Activated T-cell treated with anti-CD3 and anti-CD28 coated beads, Interleukin-2, amount 50 U/mL, for 72 hours (primary cell): ENCODE data around the gene KRTAP4-7. TPM values are rescaled to one million over a fixed set of nuclear protein-coding genes. Genes with fewer than 3 reads are reported as not detected.
"Not testable (repeated sequence)": the region's sequence is repeated elsewhere in the genome, so short reads cannot be mapped to it uniquely, and the experiment has no call there.

Experiments
- ATAC-seq, 2 donors: fragments of 150-1000 bp; cut with Tn5 transposase; replicated peaks in 1 of 2; 2 replicates each; pipeline ENCODE4 v1.10.0; 2021; ENCODE audit warnings: moderate library complexity in 2 of 2, mild to moderate bottlenecking in 1 of 2
- DNase-seq, 2 donors: peaks; one replicate each; pipeline ENCODE4 v3.0.0; 2021 to 2022; ENCODE audit warnings: mixed read lengths in 1 of 2
- H3K27ac Mint-ChIP-seq: one replicate; pipeline ENCODE4 v1.8.0; 2022; ENCODE audit warnings: mild to moderate bottlenecking, moderate library complexity, mixed read lengths
- H3K27me3 Mint-ChIP-seq: one replicate; pipeline ENCODE4 v1.8.0; 2022; ENCODE audit warnings: low read depth, mixed read lengths
- H3K36me3 Mint-ChIP-seq, 2 donors: one replicate each; pipeline ENCODE4 v1.8.0; 2022; ENCODE audit warnings: mixed read lengths in 2 of 2, mild to moderate bottlenecking in 1 of 2; ENCODE audit not compliant: insufficient read depth in 2 of 2
- H3K4me1 Mint-ChIP-seq: one replicate; pipeline ENCODE4 v1.8.0; 2022; ENCODE audit warnings: low read depth, mixed read lengths
- H3K4me3 Mint-ChIP-seq, 2 donors: one replicate each; pipeline ENCODE4 v1.8.0; 2022; ENCODE audit warnings: mild to moderate bottlenecking in 2 of 2, mixed read lengths in 2 of 2, moderate library complexity in 2 of 2
- H3K9me3 Mint-ChIP-seq, 2 donors: one replicate each; pipeline ENCODE4 v1.8.0; 2022; ENCODE audit warnings: mixed read lengths in 2 of 2
- total RNA-seq, 2 donors: library from RNA; stranded (reverse); gene quantifications; one replicate each; pipeline ENCODE4 v1.2.3, GENCODE V29; 2022

Gene KRTAP4-7
- total RNA-seq, 2 donors from 2014 or later, result not detected

GRCh38 chr17:41057547-41057946 lies 26.4 kb upstream of the KRTAP4-7 start:
- Mint-ChIP-seq H3K27ac (no peak overlapping the region), H3K4me1 (no peaks in the 10 kb centered on the region), H3K9me3 (no peaks in the 10 kb centered on the region), H3K4me3 (no peak overlapping the region), H3K36me3 (no peaks in the 10 kb centered on the region), H3K27me3 (peaks cover 41% of the 10 kb centered on the region)
- DNase-seq, result no peak
- no peak for ATAC-seq

- DNase-seq (no peak), ATAC-seq (no peak)
- no peak overlapping the region for H3K27ac Mint-ChIP-seq
- H3K9me3 Mint-ChIP-seq, result no peaks in the 10 kb centered on the region
- H3K27me3 Mint-ChIP-seq, result peaks cover 41% of the 10 kb centered on the region
- no peak overlapping the region for H3K4me3 Mint-ChIP-seq
- H3K36me3 Mint-ChIP-seq, result no peaks in the 10 kb centered on the region
- H3K4me1 Mint-ChIP-seq, result no peaks in the 10 kb centered on the region
Measured at GRCh38 chr17:41058741-41059140, 25.2 kb upstream of the KRTAP4-7 start.

DNA sequence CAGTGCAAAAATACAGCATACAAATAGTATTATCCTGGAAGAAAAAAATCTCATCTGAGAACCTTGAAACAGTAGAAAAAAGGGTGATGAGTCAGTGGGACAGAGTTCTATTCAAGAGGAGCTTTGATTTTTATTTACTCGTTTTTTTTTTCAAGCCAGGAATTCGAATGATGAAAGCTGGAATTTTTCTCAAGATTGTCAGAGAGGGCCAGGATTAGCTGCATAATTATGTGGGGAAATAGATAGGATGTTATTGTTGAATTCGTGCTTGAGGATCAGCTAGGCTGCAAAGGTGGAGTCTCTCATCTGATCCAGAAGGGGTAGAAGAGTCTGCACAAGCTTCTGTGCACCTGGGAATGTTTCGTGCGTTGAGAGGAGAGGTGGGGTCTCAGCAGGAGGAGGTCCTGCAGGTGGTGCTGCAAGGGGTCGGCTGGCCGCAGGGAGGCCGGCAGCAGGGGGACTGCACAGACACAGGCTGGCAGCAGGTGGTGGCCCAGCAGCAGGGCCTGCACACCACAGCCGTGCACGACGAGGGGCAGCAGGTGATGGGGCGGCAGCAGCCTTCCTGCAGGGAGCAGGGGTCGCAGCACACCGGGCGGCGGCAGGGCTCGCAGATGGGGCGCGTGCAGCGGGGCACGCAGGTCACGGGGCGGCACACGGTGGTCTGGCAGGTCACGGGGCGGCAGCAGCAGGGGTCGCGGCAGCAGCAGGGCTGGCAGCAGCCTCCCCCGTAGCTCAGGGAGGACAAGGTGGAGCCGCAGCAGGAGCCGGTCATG lies 24.5 kb upstream of the KRTAP4-7 start:
- not testable (repeated sequence) for H3K36me3 Mint-ChIP-seq, H3K9me3 Mint-ChIP-seq, DNase-seq, H3K4me1 Mint-ChIP-seq, H3K27ac Mint-ChIP-seq, ATAC-seq, H3K4me3 Mint-ChIP-seq
- H3K27me3 Mint-ChIP-seq, result peaks cover 41% of the 10 kb centered on the region

GRCh38 chr17:41060052-41060604 lies 23.8 kb upstream of the KRTAP4-7 start, which contains the start of gene KRTAP2-3:
KRTAP2-3 (minus strand) TSS chr17:41060114; CDS start chr17:41060050, 64 bp downstream.
- H3K4me3 Mint-ChIP-seq, result no peak within 1 kb of the TSS
- no peaks in the 10 kb centered on the region for H3K9me3 Mint-ChIP-seq
- no peaks in the 10 kb centered on the region for H3K4me1 Mint-ChIP-seq
- DNase-seq (no peak), ATAC-seq (no peak)
- peaks cover 41% of the 10 kb centered on the region for H3K27me3 Mint-ChIP-seq
- H3K27ac Mint-ChIP-seq, result no peak within 1 kb of the TSS
- no peaks in the 10 kb centered on the region for H3K36me3 Mint-ChIP-seq

GRCh38 chr17:41061964-41062363 lies 22.0 kb upstream of the KRTAP4-7 start:
- H3K27ac Mint-ChIP-seq, result no peak overlapping the region
- peaks cover 41% of the 10 kb centered on the region for H3K27me3 Mint-ChIP-seq
- H3K36me3 Mint-ChIP-seq, result no peaks in the 10 kb centered on the region
- DNase-seq (no peak), ATAC-seq (no peak)
- H3K9me3 Mint-ChIP-seq, result no peaks in the 10 kb centered on the region
- H3K4me3 Mint-ChIP-seq, result no peak overlapping the region
- H3K4me1 Mint-ChIP-seq, result no peaks in the 10 kb centered on the region

DNA sequence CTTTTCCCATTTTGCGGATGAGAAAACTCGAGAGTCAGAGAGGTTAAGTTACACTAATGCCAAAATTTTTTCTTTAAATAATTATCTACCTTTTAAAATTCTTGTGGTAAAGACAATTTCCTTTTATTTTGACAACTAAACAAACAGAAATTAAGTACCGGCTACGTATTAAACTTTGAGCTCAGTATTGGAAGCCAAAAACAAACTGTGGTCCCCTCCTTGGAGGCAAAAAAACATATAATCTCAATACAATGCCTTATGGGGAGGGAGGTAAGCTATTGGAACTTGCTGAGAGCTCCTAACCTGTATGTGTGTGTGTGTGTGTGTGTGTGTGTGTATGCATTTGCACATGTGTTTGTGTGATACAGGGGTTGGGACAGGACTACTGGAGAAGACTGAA lies 20.5 kb upstream of the KRTAP4-7 start:
- Mint-ChIP-seq H3K9me3 (no peaks in the 10 kb centered on the region), H3K36me3 (no peaks in the 10 kb centered on the region), H3K27ac (no peak overlapping the region), H3K27me3 (peaks cover 30% of the 10 kb centered on the region), H3K4me1 (no peaks in the 10 kb centered on the region), H3K4me3 (no peak overlapping the region)
- ATAC-seq, result no peak
- DNase-seq, result no peak

DNA sequence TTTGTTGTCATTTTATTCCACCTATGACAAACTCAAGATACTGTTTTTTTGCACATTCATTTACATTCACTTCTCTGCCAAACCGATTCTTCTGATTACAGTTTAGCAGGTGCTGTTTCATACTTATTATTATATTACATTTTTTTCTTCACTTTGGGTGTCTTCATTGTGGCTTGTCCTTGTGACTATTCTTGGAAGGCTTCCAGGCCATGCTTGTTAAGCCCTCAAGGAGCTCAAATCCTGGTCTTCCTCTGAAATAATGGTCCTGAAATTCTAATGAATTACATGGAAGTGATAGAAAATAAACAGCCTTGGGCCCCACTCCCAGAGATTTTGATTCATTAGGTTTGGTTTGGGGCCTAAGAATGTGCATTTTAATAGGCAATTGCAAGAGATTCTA lies 19.6 kb upstream of the KRTAP4-7 start:
- Mint-ChIP-seq H3K4me3 (no peak overlapping the region), H3K27me3 (peaks cover 21% of the 10 kb centered on the region), H3K27ac (no peak overlapping the region), H3K9me3 (no peaks in the 10 kb centered on the region), H3K4me1 (no peaks in the 10 kb centered on the region), H3K36me3 (no peaks in the 10 kb centered on the region)
- ATAC-seq, result no peak
- DNase-seq, result no peak

DNA sequence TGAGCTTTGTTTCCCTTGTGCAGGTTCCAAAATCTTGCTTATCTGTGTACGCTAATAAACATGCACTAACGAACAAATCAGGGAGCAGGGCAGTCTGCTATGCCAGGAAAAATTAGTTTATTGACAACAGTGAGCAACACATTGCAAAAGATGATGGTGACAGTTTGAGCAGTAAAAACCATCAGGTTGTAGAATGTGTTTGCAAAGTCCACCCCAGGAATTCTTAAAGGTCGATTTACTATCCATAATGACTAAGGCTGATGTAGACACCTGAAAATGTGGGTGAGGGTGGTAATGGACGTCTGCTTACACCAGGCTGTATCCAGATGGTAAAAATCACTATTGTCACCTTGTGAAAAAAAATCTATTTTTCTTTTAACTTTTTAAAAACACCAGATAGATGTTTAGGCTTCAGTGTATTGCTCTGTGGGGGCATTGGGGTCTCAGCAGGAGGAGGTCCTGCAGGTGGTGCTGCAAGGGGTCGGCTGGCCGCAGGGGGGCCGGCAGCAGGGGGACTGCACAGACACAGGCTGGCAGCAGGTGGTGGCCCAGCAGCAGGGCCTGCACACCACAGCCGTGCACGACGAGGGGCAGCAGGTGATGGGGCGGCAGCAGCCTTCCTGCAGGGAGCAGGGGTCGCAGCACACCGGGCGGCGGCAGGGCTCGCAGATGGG lies 18.8 kb upstream of the KRTAP4-7 start:
- H3K4me1 Mint-ChIP-seq, DNase-seq, H3K27ac Mint-ChIP-seq, ATAC-seq, H3K4me3 Mint-ChIP-seq, H3K9me3 Mint-ChIP-seq, H3K36me3 Mint-ChIP-seq: not testable (repeated sequence)
- peaks cover 15% of the 10 kb centered on the region for H3K27me3 Mint-ChIP-seq

DNA sequence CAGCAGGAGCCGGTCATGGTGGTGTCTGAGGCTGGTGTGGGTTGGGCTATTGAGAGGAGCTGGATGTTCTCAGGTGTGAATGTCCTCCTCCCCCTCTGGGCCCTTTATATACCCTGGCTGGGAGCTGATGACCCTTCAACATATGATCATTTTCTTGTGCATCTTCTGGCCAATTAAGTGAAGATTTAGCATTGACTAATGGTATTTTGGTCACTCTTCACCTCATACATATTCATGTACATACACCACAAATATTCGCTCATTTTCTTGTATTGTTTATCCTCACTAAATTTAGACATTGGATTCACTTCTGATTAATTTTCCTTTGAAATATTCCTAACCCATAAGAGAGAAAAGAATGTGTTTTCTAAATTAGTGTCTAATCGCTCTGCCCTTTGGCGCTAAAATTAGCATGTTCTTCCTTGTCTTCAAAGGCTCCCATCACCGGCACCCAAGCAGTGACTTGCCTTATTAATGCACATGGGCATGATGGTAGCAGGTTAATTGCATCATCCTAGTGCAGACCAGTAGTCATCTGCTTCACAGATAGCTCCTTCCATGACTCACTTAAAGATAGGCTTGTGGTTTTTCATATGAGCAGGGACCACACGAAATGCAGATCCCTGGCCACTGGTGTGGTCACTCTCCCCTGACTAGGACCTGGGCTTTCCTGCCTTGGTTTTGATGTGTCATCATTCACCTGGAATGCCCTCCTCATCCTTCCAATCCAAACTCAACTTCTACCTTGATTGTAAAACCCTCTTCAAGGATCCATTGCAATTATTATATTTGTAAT lies 17.9 kb upstream of the KRTAP4-7 start, which contains the start of gene KRTAP2-4:
TSS of gene KRTAP2-4 (minus strand) at position 51 of the 796 bp plus-strand sequence. CDS start at position 17, 34 bp downstream.
- Mint-ChIP-seq H3K4me1 (no peaks in the 10 kb centered on the region), H3K4me3 (no peak within 1 kb of the TSS), H3K27ac (no peak within 1 kb of the TSS), H3K9me3 (no peaks in the 10 kb centered on the region), H3K36me3 (no peaks in the 10 kb centered on the region), H3K27me3 (peaks cover 8% of the 10 kb centered on the region)
- ATAC-seq (peak in 1 of 2 donors; percentile 52), DNase-seq (no peak)

- Mint-ChIP-seq H3K4me3 (no peak overlapping the region), H3K27me3 (no peaks in the 10 kb centered on the region), H3K36me3 (no peaks in the 10 kb centered on the region), H3K9me3 (no peaks in the 10 kb centered on the region), H3K27ac (no peak overlapping the region), H3K4me1 (no peaks in the 10 kb centered on the region)
- no peak for DNase-seq
- ATAC-seq, result no peak
Measured at GRCh38 chr17:41067281-41067680, 16.7 kb upstream of the KRTAP4-7 start.

- DNase-seq, result no peak
- Mint-ChIP-seq H3K27ac (no peak overlapping the region), H3K4me1 (no peaks in the 10 kb centered on the region), H3K4me3 (no peak overlapping the region), H3K9me3 (no peaks in the 10 kb centered on the region), H3K36me3 (no peaks in the 10 kb centered on the region), H3K27me3 (no peaks in the 10 kb centered on the region)
- ATAC-seq, result no peak
Measured at GRCh38 chr17:41069031-41069430, 14.9 kb upstream of the KRTAP4-7 start.

GRCh38 chr17:41071606-41072360 lies 12.2 kb upstream of the KRTAP4-7 start:
- DNase-seq (no peak), ATAC-seq (no peak)
- H3K27me3 Mint-ChIP-seq, result peaks cover 22% of the 10 kb centered on the region
- H3K9me3 Mint-ChIP-seq, result no peaks in the 10 kb centered on the region
- no peaks in the 10 kb centered on the region for H3K4me1 Mint-ChIP-seq
- no peak overlapping the region for H3K27ac Mint-ChIP-seq
- no peak overlapping the region for H3K4me3 Mint-ChIP-seq
- no peaks in the 10 kb centered on the region for H3K36me3 Mint-ChIP-seq
